Measurements from ENCODE around the gene KCNK2. TPM values are rescaled to one million over a fixed set of nuclear protein-coding genes. Genes with fewer than 3 reads are reported as not detected.

KCNK2 gene
- total RNA-seq, result under 0.01 and 0.26 TPM in 2 replicates

GRCh38 chr1:215082532-215083382 is at the start of gene KCNK2:
KCNK2 (plus strand) TSS chr1:215082737; CDS start chr1:215083386, 649 bp downstream.
- no peak for DNase-seq (ENCODE audit: low read depth in 2 of 2)

GRCh38 chr1:215032911-215033526 is 49.5 kb upstream of the KCNK2 start:
- DNase-seq (ENCODE audit: low read depth in 2 of 2), result no peak

GRCh38 chr1:215040190-215040589 is 42.3 kb upstream of the KCNK2 start:
- no peak for DNase-seq (ENCODE audit: low read depth in 2 of 2)

GRCh38 chr1:215043401-215043800 is 39.1 kb upstream of the KCNK2 start:
- DNase-seq (ENCODE audit: low read depth in 2 of 2), result no peak

- no peak for DNase-seq (ENCODE audit: low read depth in 2 of 2)
These were observed 38.4 kb upstream of the KCNK2 start for GRCh38 chr1:215044151-215044550.

- DNase-seq (ENCODE audit: low read depth in 2 of 2), result no peak
These were observed 36.7 kb upstream of the KCNK2 start for GRCh38 chr1:215045698-215046308.

GRCh38 chr1:215052256-215053015 is 30.1 kb upstream of the KCNK2 start:
- DNase-seq (ENCODE audit: low read depth in 2 of 2), result no peak

GRCh38 chr1:215054266-215054665 is 28.3 kb upstream of the KCNK2 start:
- DNase-seq (ENCODE audit: low read depth in 2 of 2), result no peak

- DNase-seq (ENCODE audit: low read depth in 2 of 2), result no peak
These were observed 27.1 kb upstream of the KCNK2 start for GRCh38 chr1:215055281-215055935.

GRCh38 chr1:215056584-215056983 is 26.0 kb upstream of the KCNK2 start:
- no peak for DNase-seq (ENCODE audit: low read depth in 2 of 2)

GRCh38 chr1:215059947-215060346 is 22.6 kb upstream of the KCNK2 start:
- DNase-seq (ENCODE audit: low read depth in 2 of 2), result no peak

GRCh38 chr1:215064327-215064726 is 18.2 kb upstream of the KCNK2 start:
- DNase-seq (ENCODE audit: low read depth in 2 of 2), result no peak

- no peak for DNase-seq (ENCODE audit: low read depth in 2 of 2)
These were observed 11.5 kb upstream of the KCNK2 start for GRCh38 chr1:215071078-215071477.

GRCh38 chr1:215076322-215076721 is 6.2 kb upstream of the KCNK2 start:
- peak; percentile 6 to 37 for DNase-seq (ENCODE audit: low read depth in 2 of 2)

GRCh38 chr1:215079456-215079855 is 3.1 kb upstream of the KCNK2 start:
- no peak for DNase-seq (ENCODE audit: low read depth in 2 of 2)

- DNase-seq (ENCODE audit: low read depth in 2 of 2), result no peak
These were observed 641 bp upstream of the KCNK2 start for GRCh38 chr1:215081661-215082531.

- peak in 1 of 2 donors; percentile 24 for DNase-seq (ENCODE audit: low read depth in 2 of 2)
These were observed 935 bp downstream of the KCNK2 start for GRCh38 chr1:215083383-215083961.

- no peak for DNase-seq (ENCODE audit: low read depth in 2 of 2)
These were observed 2.1 kb downstream of the KCNK2 start for GRCh38 chr1:215084621-215085020.

GRCh38 chr1:215087603-215088002 is 5.1 kb downstream of the KCNK2 start:
- peak in 1 of 2 donors; percentile 6 for DNase-seq (ENCODE audit: low read depth in 2 of 2)

GRCh38 chr1:215094381-215094780 is 11.8 kb downstream of the KCNK2 start:
- DNase-seq (ENCODE audit: low read depth in 2 of 2), result no peak
